GM19025 (cell line): Measurements from ENCODE around the gene BMF.

ENCODE experiments used
- ATAC-seq: cut with Tn5 transposase; IDR thresholded peaks from one replicate; pipeline ENCODE4 v1.9.1; 2021; ENCODE audit warnings: mild to moderate bottlenecking, low read depth, moderate library complexity; ENCODE audit not compliant: unreplicated experiment

The BMF gene

GRCh38 chr15:40104296-40104864 lies 4.3 kb downstream of the BMF start:
- no peak for ATAC-seq

- ATAC-seq, result no peak
Observed at GRCh38 chr15:40103864-40104271, 4.8 kb downstream of the BMF start.

GRCh38 chr15:40102897-40103858 lies 5.5 kb downstream of the BMF start:
- no peak for ATAC-seq

- no peak for ATAC-seq
Observed at GRCh38 chr15:40100947-40101905, 7.5 kb downstream of the BMF start.

- no peak for ATAC-seq
Observed at GRCh38 chr15:40100123-40100946, 8.3 kb downstream of the BMF start.

- ATAC-seq, result peak; percentile 80
Observed at GRCh38 chr15:40098489-40099261, 10.0 kb downstream of the BMF start.

- no peak for ATAC-seq
Observed at GRCh38 chr15:40097968-40098476, 10.7 kb downstream of the BMF start.

- no peak for ATAC-seq
Observed at GRCh38 chr15:40097096-40097967, 11.3 kb downstream of the BMF start.

GRCh38 chr15:40096094-40096891 lies 12.4 kb downstream of the BMF start:
- peak; percentile 33 for ATAC-seq

- ATAC-seq, result no peak
Observed at GRCh38 chr15:40095371-40096093, 13.1 kb downstream of the BMF start.

GRCh38 chr15:40094156-40094555 lies 14.5 kb downstream of the BMF start:
- ATAC-seq, result no peak

GRCh38 chr15:40092979-40093869 lies 15.5 kb downstream of the BMF start:
- no peak for ATAC-seq

GRCh38 chr15:40092256-40092978 lies 16.3 kb downstream of the BMF start:
- no peak for ATAC-seq

- no peak for ATAC-seq
Observed at GRCh38 chr15:40091861-40092255, 16.8 kb downstream of the BMF start.
